ENCODE results near the gene KRT80.

KRT80 gene

DNA sequence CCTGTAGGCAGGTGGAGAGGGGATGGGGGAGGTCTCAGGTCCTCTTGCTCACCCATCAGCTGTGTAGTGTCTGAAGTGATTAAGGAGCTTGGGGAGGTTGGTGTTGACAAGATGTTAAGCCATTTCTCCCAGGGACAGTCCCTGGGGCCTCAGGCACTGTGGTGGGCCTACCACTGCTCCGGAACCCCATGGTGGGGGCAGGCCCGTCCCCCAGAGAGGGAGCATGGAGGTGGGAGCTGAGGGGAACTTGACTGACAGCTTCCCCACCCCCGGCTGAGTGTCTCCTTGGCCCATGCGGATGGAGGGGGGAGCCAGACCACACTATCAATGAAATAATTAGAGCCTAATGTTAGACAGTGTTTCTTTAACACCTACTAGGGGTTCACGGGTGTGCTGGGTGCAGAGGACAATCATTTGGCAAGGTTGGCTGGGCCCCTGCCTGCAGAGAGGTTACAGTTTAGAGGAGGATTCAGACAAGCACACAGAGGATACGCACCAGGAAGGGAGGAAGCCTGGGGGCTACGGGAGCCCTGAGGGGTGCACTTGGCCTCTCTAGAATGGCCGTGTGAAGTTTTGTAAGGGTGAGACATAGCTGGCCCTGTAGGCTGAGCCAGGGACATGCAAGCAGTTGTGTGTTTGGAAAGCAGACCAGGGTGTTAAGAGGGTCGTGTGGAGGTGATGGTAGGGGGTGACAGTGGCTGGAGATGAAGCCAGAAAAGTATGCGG lies 19.3 kb upstream of the KRT80 start:
- DNase-seq (ENCODE audit: low read depth in 2 of 2) = no peak

- DNase-seq (ENCODE audit: low read depth in 2 of 2) = no peak
Observed at GRCh38 chr12:52210186-52210924, 18.5 kb upstream of the KRT80 start.

- DNase-seq (ENCODE audit: low read depth in 2 of 2) = no peak
Observed at GRCh38 chr12:52209321-52209720, 17.5 kb upstream of the KRT80 start.

GRCh38 chr12:52208424-52209165 lies 16.8 kb upstream of the KRT80 start:
- no peak for DNase-seq (ENCODE audit: low read depth in 2 of 2)

GRCh38 chr12:52207895-52208294 lies 16.1 kb upstream of the KRT80 start:
- DNase-seq (ENCODE audit: low read depth in 2 of 2) = no peak

DNA sequence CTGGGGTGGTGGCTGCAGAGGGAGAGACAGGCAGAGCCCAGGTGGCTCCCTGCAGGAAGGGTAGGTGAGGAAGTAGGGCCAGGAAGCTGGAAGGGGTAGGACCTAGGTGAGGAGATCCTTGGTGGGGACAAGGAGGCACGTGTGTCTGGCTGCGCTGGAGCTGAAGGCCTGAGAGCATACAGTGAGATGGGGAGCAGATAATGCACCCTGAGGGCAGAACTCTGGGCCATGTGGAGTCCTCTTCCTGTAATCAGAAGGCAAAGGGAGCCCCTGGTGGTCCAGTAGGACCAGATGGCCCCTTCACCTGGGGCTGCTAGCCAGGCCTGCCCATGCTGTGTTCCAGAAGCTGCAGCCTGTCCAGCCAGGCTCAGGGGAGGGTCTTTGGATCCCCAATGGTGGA lies 15.3 kb upstream of the KRT80 start:
- DNase-seq (ENCODE audit: low read depth in 2 of 2) = no peak

DNA sequence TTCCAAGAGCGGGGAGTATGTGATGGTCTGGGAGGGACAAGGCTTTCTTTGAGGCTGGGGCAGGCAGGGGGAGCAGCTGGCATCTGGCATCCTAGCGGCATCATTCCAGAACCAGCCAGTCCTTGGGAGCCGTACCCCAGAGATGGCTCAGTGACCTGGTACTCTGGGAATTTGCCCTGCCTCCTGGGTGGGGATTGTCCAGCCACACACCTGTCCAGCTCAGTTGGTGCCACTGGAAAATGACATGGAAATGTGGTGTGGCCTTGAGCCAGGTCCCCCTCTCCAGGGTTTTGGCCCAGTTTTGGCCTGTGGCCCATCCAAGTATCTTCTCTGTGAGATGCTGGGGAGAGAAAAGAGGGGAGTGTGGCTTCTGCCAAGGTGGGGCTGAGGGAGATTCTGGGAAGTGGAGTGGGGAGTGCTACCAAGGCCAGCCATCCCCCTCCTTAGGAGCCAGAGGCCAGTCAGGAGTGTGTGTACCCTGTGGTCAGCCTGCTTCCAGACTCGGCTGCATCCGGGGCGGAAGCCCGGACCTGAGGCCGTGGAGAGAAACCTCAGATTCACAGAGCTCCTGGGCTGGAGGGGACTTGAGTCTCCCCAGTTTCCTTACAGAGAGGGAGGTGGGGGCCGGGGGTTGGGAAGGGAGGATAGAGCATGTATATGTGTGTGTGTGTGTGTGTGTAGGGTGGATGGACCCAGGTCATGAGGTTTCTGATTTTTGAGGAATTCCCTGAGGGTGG lies 14.7 kb upstream of the KRT80 start:
- DNase-seq (ENCODE audit: low read depth in 2 of 2) = no peak

GRCh38 chr12:52205612-52206303 lies 13.9 kb upstream of the KRT80 start:
- DNase-seq (ENCODE audit: low read depth in 2 of 2) = no peak

DNA sequence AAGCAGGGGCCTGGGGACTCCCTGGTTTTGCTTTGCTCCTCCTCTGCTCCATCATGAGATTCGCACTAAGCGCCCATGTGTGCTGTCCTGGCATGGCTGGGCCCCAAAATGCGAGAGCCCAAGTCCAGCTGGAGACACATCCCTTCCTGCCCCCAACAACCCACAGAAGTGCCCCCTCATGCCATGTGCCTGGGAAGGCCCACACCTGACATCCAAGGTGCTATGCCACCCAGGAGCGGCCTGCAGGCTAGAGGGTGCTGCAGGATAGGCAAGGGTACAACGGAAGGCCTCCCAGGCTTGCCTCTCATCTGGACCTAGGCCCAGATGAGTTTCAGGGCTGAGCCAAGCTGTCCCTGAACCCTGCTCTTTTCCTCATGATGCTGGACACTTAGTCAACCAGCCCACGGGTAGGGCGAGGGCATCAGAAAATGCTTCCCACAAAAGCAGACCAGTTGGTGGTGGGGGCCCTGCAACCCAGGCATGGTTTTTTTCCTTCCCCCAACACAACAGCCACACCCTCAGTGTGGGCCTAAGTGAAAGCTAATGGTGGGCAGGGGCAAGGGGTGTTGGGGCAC lies 13.2 kb upstream of the KRT80 start:
- DNase-seq (ENCODE audit: low read depth in 2 of 2) = no peak

GRCh38 chr12:52204095-52204930 lies 12.5 kb upstream of the KRT80 start:
- DNase-seq (ENCODE audit: low read depth in 2 of 2) = no peak

- no peak for DNase-seq (ENCODE audit: low read depth in 2 of 2)
Observed at GRCh38 chr12:52203079-52203921, 11.5 kb upstream of the KRT80 start.

GRCh38 chr12:52202361-52203078 lies 10.7 kb upstream of the KRT80 start:
- no peak for DNase-seq (ENCODE audit: low read depth in 2 of 2)

- DNase-seq (ENCODE audit: low read depth in 2 of 2) = no peak
Observed at GRCh38 chr12:52201451-52201839, 9.6 kb upstream of the KRT80 start.

- no peak for DNase-seq (ENCODE audit: low read depth in 2 of 2)
Observed at GRCh38 chr12:52200781-52201450, 9.1 kb upstream of the KRT80 start.

DNA sequence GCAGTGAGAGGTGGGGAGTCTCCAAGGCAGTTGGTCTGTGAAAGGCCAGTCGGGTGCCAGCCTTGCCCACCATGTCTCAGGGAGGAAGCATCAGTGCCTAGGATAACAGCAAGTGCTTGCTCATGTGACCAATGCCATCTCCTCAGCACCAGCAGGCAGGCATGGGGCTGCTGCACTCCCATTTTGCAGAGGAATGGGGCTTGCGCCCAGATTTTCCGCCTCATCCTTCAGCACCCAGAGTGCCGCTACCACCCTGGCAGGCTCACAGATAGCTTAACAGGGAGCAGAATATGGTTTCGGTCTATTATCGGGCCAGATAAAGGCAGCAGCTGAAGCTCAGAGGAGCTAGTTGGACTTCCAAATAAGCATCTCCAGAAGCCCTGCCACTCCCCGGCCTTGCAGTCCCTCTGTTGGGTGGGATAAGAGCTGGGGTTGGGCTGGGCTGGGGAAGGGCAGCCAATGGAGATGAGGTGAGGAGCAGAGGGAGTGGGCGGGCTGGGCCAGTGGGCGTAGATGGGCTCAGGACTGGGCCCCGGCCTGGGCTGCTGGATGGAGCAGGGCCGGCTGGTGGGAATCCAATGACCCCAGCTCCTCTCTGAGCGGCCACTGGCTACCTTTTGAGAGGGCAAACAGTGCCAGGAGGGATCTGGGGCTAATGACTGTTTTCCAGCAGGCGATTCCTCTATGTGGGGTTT lies 8.4 kb upstream of the KRT80 start:
- no peak for DNase-seq (ENCODE audit: low read depth in 2 of 2)

DNA sequence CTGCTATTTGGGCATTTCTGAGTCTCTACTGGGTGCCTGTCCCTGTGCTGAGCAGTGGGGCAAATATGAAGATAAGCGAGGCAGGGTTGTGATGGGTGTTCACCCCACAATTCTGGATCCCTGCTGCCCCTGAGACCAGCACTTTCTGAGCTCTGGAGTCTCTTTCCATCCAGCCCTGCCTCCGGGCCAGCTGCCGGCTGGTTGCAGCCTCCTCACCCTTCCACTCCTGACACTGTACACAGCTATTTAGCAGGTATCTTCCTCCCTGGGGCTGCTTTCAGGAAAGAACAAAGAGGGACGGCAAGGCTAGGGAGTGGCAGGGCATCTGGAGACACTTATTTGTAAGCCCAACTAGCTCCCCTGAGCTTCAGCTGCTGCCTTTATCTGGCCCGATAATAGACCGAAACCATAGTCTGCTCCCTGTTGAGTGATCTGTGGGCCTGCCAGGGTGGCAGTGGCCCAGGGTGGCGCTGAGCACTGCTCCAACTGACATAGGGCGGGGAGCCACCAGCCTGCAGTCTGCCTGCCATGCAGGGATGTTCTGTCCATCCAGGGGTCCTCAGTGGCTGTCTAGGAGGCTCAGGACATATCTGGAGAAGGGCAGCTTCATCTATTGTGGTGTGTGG lies 7.6 kb upstream of the KRT80 start:
- no peak for DNase-seq (ENCODE audit: low read depth in 2 of 2)

Measured in stimulated activated CD4-positive, alpha-beta T cell treated with anti-CD3 and anti-CD28 coated beads, Interleukin-4, amount 100 ng/mL, for 48 hours (primary cell).